MCF 10A (cell line): ENCODE data around the gene SARNP. TPM values are rescaled to one million over a fixed set of nuclear protein-coding genes. Genes with fewer than 3 reads are reported as not detected.
A peak's percentile ranks its signal among the peaks of the same experiment; 100 is the strongest.

Experiments used
- BruUV-seq: library from RNA; stranded (reverse); fragments of 400-500 nt; replicated peaks from 2 replicates; lab custom pipeline; 2021; lab: Mats Ljungman, UMichigan
- CTCF ChIA-PET: fragments of 300-600 bp; sonication (Branson Sonifier 250); formaldehyde crosslinking; extraction: SDS; loops from one replicate; lab custom pipeline; 2021; ENCODE audit warnings: antibody characterized with exemption, inconsistent platforms; lab: Yijun Ruan, JAX
- POLR2A ChIA-PET: fragments of 300-600, 350-650 bp; sonication (Branson Sonifier 250); formaldehyde crosslinking; extraction: SDS; loops from one replicate; lab custom pipeline; 2020; ENCODE audit warnings: antibody characterized with exemption, inconsistent platforms; lab: Yijun Ruan, JAX
- DNase-seq: peaks from one replicate; pipeline ENCODE4 v3.0.0-alpha.2; 2018; ENCODE audit not compliant: unreplicated experiment
- H3K27ac Mint-ChIP-seq: one replicate; pipeline ENCODE4 v1.8.0; 2022; ENCODE audit warnings: mild to moderate bottlenecking, low read depth, mixed read lengths; ENCODE audit not compliant: unreplicated experiment
- H3K27me3 Mint-ChIP-seq: one replicate; pipeline ENCODE4 v1.8.0; 2022; ENCODE audit warnings: mixed read lengths; ENCODE audit not compliant: insufficient read depth, unreplicated experiment
- H3K36me3 Mint-ChIP-seq: one replicate; pipeline ENCODE4 v1.8.0; 2022; ENCODE audit warnings: mild to moderate bottlenecking, moderate library complexity, mixed read lengths; ENCODE audit not compliant: insufficient read depth, unreplicated experiment
- H3K4me1 Mint-ChIP-seq: one replicate; pipeline ENCODE4 v1.8.0; 2022; ENCODE audit warnings: mixed read lengths; ENCODE audit not compliant: insufficient read depth, unreplicated experiment
- H3K4me3 Mint-ChIP-seq: one replicate; pipeline ENCODE4 v1.8.0; 2022; ENCODE audit warnings: mild to moderate bottlenecking, moderate library complexity, mixed read lengths; ENCODE audit not compliant: unreplicated experiment
- H3K9me3 Mint-ChIP-seq: one replicate; pipeline ENCODE4 v1.8.0; 2022; ENCODE audit warnings: mixed read lengths; ENCODE audit not compliant: unreplicated experiment
- intact Hi-C: fragments of 100-400 bp; cut with micrococcal nuclease; formaldehyde crosslinking; loops from 2 replicates; pipeline ENCODE4 v1.14.1; 2022
- total RNA-seq: library from RNA; stranded (reverse); gene quantifications from 2 replicates; pipeline ENCODE4 v1.2.3, GENCODE V29; 2022
- TF ChIP-seq, protein P1 (sequence below): fragments of 200-600 bp; IDR thresholded peaks from one replicate; pipeline ENCODE4 v1.8.0; 2022; ENCODE audit warnings: antibody characterized with exemption, mild to moderate bottlenecking; ENCODE audit not compliant: unreplicated experiment

Gene SARNP
- total RNA-seq, 1 experiment from 2014 or later = 61.1 TPM

DNA sequence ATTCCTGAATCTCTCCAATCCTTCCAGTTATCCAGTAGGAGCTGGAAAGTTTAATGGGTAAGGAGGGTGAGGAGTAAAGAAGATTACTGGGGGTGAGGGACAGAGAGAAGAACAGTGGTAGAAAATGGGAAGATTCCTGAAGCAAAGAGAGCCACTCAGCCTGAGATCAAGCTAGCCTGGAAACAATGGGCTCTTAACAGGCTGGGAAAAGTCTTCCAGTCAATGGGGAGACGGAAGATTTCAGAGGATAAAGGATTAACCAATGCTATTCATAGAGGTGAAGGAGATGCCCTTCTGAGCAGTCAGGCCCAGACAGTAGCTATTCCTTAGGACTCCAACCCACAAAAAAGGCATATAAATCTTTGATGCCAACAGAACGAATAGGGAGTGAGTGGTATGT lies 59.8 kb downstream of the SARNP start:
- intact Hi-C loops = no loop called here
- H3K27ac Mint-ChIP-seq = no peak overlapping the region
- peaks cover 6% of the 10 kb centered on the region for H3K4me1 Mint-ChIP-seq
- no peaks in the 10 kb centered on the region for H3K9me3 Mint-ChIP-seq
- no TSS peak for BruUV-seq
- peaks cover 98% of the 10 kb centered on the region for H3K36me3 Mint-ChIP-seq
- DNase-seq = no peak
- TF ChIP-seq, protein P1, sequence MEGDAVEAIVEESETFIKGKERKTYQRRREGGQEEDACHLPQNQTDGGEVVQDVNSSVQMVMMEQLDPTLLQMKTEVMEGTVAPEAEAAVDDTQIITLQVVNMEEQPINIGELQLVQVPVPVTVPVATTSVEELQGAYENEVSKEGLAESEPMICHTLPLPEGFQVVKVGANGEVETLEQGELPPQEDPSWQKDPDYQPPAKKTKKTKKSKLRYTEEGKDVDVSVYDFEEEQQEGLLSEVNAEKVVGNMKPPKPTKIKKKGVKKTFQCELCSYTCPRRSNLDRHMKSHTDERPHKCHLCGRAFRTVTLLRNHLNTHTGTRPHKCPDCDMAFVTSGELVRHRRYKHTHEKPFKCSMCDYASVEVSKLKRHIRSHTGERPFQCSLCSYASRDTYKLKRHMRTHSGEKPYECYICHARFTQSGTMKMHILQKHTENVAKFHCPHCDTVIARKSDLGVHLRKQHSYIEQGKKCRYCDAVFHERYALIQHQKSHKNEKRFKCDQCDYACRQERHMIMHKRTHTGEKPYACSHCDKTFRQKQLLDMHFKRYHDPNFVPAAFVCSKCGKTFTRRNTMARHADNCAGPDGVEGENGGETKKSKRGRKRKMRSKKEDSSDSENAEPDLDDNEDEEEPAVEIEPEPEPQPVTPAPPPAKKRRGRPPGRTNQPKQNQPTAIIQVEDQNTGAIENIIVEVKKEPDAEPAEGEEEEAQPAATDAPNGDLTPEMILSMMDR = no peak
- no peaks in the 10 kb centered on the region for H3K27me3 Mint-ChIP-seq
- no peak overlapping the region for H3K4me3 Mint-ChIP-seq
- ChIA-PET CTCF (interaction anchor here (1.6 to 2.8 kb wide), 2 partner anchors 9 to 19 kb away, joined by 6 to 18 read pairs; no protein-coding TSS in a partner anchor), POLR2A (interaction anchor here (1.0 to 2.0 kb wide), 3 partner anchors 11 to 72 kb away, joined by 3 to 10 read pairs (median 3); partner anchors contain the start of gene DNAJC14)

DNA sequence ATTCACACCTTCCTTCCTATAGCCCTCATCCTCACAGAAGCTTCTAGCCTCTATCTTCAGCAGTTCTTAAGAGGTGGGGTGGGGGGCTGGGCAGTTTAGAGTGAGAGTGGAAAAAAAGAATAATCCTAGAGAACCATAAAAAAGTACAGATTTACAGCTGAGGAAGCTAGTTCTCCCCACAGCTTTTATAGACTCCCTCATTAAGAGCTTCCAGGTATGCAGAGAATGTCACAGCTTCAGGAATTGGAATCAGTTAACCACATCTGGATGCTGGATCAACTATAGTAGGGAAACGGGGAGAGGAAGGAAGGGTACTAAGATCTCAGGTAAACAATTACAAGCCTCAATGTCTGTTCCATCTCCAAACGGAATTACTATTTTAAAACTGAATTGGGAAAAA lies 62.3 kb downstream of the SARNP start:
- H3K27ac Mint-ChIP-seq = peak overlapping the region; percentile 30
- H3K27me3 Mint-ChIP-seq = no peaks in the 10 kb centered on the region
- BruUV-seq = no TSS peak
- H3K4me3 Mint-ChIP-seq = no peak overlapping the region
- intact Hi-C loops = no loop called here
- H3K4me1 Mint-ChIP-seq = no peaks in the 10 kb centered on the region
- CTCF ChIA-PET = interaction anchor here (0.5 to 3.9 kb wide), 5 partner anchors 13 to 178 kb away, joined by 3 to 30 read pairs (median 3); no protein-coding TSS in a partner anchor
- no peaks in the 10 kb centered on the region for H3K9me3 Mint-ChIP-seq
- POLR2A ChIA-PET = interaction anchor here (2.6 kb wide), 1 partner anchor 11 kb away, joined by 7 read pairs; no protein-coding TSS in a partner anchor
- H3K36me3 Mint-ChIP-seq = peaks cover 97% of the 10 kb centered on the region
- TF ChIP-seq, protein P1 = no peak
- no peak for DNase-seq

DNA sequence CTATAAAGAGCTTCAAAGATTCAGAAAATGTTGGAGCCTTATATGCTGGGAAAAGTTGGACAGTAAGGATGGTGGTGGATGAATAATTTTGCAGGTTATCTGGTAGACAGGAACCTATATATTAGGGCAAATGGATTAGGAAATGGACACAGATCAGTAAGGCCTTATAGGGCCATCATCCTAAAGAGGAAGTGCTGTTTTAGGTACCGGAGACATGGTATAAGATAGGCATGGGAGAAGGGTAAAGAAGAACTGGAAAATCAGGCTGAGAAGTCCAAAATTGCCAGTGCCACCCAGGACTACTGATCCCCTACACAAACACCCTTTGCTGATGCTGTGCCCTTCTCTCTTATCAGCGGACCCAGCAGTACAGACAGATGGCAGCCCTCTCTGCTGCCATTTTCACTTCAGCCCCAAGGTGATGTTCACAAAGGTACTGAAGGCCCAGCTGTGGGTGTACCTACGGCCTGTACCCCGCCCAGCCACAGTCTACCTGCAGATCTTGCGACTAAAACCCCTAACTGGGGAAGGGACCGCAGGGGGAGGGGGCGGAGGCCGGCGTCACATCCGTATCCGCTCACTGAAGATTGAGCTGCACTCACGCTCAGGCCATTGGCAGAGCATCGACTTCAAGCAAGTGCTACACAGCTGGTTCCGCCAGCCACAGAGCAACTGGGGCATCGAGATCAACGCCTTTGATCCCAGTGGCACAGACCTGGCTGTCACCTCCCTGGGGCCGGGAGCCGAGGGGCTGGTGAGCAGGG lies 69.1 kb downstream of the SARNP start:
- ChIA-PET CTCF (interaction anchor here (0.6 to 3.8 kb wide), 4 partner anchors 9 to 280 kb away, joined by 3 to 36 read pairs (median 4); no protein-coding TSS in a partner anchor), POLR2A (interaction anchor here (2.4 to 2.7 kb wide), 2 partner anchors 9 to 69 kb away, joined by 10 to 14 read pairs; partner anchors contain the start of genes ORMDL2 and SARNP)
- BruUV-seq = no TSS peak
- Mint-ChIP-seq H3K27me3 (no peaks in the 10 kb centered on the region), H3K27ac (no peak overlapping the region), H3K4me3 (no peak overlapping the region), H3K4me1 (peaks cover 10% of the 10 kb centered on the region), H3K9me3 (no peaks in the 10 kb centered on the region), H3K36me3 (peaks cover 50% of the 10 kb centered on the region)
- intact Hi-C loops = no loop called here
- TF ChIP-seq, protein P1 = no peak
- no peak for DNase-seq

DNA sequence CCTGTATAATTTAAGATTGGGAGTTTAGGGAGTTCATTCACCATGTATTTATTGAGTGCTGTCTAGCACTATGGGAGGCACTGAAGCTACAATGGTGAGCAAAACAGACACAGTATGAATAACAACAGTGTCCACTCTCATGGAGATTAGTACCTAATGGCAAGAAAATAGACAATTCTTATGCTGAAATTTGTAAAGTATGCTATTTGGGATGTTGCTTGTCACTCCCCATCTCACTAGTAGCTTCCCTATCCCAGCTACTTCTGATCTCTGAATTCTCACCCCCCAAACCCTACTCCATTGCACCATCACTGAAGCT lies 70.7 kb downstream of the SARNP start:
- ChIA-PET CTCF (interaction anchor here (0.7 to 3.8 kb wide), 6 partner anchors 9 to 294 kb away, joined by 3 to 36 read pairs (median 4); partner anchors contain the start of gene CD63), POLR2A (interaction anchor here (0.5 to 2.7 kb wide), 5 partner anchors 8 to 228 kb away, joined by 3 to 14 read pairs (median 3); partner anchors contain the start of genes ORMDL2 and SARNP)
- Mint-ChIP-seq H3K9me3 (no peaks in the 10 kb centered on the region), H3K36me3 (peaks cover 35% of the 10 kb centered on the region), H3K4me1 (peaks cover 23% of the 10 kb centered on the region), H3K27ac (no peak overlapping the region), H3K27me3 (peaks cover 12% of the 10 kb centered on the region), H3K4me3 (no peak overlapping the region)
- no peak for DNase-seq
- no TSS peak for BruUV-seq
- TF ChIP-seq, protein P1 = no peak
- intact Hi-C loops = no loop called here
